ENCODE measurements around the gene CD58.
"Not testable (repeated sequence)": the region's sequence is repeated elsewhere in the genome, so short reads cannot be mapped to it uniquely, and the experiment has no call there.

The CD58 gene, protein sequence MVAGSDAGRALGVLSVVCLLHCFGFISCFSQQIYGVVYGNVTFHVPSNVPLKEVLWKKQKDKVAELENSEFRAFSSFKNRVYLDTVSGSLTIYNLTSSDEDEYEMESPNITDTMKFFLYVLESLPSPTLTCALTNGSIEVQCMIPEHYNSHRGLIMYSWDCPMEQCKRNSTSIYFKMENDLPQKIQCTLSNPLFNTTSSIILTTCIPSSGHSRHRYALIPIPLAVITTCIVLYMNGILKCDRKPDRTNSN

DNA sequence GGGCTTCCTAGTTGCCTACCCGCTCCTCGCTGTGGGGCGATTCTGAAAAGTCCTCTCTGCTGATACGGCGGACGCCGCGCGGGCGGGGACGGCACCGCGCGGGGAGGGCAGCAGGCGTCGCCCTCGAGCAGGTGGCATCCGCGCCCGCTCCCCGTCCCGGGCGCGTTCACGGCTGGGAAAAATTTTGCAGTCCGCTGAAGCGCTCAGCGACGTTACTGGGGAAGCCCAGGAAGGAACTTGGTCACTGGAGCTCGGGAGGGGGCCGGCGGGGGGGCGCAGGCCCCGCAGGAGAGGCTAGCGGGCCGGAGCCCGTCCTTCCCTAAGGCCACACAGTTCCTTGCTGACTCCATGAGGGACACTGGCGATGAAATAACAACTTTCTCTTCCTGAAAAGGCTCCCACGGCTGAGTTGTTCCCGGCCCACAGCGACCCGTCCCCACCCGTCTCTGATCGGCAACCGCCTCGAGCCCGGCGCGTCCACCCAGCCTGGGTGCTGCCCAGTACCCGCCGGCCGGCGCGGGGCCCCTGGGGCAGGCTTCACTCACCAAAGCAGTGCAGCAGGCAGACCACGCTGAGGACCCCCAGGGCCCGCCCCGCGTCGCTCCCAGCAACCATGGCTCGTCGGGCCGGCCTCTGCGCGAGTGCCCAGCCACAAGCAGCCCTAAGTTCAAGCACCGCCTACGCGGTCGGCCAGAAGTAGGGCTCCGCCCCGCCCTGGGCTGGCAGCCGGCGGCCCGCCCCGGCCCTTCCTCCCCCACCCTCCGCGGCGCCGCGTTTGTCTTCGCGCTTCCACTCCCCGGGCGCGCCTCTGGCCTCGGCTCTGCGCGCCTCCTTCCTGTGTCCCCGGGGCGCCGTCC lies at the start of gene CD58:
CD58 (minus strand) TSS at position 669 of the 857 bp plus-strand sequence; CDS start at position 615, 54 bp downstream.
- DNase-seq = peak; percentile 60 to 84

DNA sequence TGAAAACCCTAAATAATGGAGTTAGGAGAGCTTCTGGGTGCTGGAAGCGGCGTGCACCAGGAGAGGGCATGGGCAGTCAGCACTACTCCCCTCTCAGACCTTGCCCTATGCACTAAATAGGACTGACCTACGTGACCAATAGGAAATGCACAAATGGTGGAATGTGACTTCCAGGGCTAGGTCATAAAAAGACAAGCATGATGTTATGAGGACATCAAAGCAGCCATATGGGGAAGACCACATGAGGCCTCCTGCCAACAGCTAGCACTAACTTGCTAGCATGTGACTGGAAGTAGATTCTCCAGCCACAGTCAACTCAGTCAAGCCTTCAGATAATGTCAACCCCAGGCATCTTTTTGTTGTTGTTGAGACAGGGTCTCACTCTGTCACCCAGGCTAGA lies 49.6 kb upstream of the CD58 start:
- DNase-seq = not testable (repeated sequence)

DNA sequence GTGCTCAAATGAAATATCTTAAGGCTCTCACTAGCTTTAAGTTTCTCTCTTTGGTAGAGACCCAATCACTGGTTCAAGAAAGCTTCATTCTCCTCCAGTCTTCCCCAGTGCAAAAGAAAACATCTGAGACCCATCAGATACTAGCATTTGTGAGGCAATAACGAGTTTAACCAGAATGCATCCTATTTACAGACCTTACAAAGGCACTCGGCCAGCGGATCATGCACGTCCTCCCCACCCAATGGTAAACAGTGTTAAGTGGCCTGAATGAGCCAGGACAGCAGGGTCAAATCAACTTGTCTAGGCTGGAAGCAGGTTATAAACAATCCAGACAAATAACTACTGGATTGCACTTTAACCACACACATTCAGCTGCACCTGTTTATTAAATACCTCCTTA lies 48.3 kb upstream of the CD58 start:
- DNase-seq = not testable (repeated sequence)

DNA sequence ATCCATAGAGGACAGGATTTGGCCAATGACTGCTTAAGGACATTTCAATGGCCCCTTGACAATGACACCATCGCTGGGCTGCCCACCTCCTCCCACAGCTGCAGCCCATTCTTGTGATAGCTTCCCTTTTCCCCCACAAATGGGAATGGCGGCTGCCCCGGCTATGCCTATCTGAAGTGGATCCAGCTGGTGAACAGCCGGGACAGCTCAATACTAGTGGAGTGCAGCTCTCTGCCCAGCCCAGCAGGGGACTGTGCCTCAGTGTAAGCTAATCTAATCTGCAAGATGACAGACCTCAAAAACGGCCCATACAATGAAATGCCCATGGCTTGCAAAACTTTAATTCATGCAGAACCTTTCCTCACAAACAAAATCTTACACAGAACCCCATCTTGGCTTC lies 47.0 kb upstream of the CD58 start:
- DNase-seq = peak; percentile 63 to 83

DNA sequence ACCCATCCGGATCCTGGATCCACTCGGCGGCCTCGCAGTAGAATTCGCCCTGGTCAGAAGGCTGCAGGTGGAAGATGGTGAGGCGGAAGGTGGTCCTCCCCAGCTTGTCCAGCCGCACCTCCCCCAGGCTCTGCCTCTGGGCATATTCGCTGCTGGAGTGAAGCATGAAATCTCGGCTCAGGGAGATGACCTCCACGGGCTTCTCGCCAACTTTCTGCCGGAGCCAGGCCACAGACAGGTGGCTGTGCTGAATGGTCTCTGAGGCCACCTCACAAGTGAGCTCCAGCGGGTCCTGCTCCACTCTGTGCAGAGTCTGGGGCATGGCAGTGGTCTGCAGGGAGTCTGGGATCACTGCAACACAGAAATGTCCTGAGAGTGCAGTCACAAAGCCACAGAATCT lies 43.0 kb upstream of the CD58 start:
- DNase-seq = not testable (repeated sequence)

DNA sequence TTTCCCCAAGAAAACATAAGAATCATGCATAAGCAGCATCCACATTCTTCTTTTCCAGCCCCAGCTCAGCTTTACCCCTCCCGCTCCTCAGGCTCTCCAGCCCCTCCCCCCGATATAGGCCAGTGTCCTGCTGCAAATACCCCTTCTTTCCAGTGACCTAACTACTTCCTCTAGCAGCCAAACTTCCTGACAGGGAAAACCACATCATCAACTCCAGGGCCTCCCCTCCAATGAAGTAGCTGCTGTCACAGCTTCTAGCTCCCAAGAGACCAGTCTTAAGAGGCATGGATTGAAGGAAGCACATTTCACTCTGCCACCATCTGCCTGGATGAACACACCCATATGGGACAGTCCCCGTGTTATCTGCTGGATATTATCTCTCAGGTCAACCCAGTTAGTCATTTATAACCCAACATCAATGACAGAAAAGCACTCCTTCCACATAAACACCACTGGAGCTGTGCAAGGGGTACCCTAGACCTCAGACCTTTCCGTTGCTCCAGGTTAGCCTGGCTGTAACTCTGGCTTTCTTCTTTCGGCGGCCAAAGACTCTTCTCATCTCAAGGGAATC lies 39.1 kb upstream of the CD58 start:
- DNase-seq = peak; percentile 67 to 90

DNA sequence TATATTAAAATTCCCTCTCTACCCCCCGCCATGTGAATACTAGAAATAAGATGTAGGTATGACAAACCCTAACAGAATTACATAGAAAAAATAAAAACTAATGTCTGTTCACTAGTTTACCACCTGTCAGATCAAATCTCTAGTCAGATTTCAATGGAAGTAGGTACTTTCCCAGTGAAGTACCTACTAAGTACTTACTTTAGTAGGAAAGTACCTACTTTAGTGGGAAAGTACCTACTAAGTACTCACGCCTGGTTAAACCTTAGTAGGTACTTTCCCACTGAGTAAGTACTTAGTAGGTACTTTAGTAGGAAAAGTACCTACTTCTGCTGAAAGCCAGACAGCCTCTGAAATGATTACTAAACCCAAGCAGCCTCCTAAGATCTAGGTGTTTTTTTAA lies 38.0 kb upstream of the CD58 start:
- DNase-seq = not testable (repeated sequence)

DNA sequence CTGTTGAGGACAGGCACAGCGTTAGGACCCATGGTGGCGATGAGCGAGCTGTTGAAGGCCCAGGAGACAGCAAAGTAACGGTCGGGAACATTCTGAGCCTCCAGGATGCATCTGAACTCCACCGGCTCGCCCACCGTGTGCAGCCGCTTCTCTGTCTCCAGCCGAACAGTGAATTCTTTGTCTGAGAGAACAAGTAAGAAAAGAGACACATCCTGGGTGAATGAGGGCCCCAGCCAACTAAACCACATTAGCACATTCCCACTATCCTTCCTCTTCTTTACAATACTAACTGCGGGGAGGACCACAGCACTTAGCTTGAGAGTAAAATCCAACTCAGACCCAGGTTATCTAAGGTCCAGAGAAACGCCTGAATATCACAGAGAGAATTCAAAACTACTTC lies 37.3 kb upstream of the CD58 start:
- DNase-seq = not testable (repeated sequence)

DNA sequence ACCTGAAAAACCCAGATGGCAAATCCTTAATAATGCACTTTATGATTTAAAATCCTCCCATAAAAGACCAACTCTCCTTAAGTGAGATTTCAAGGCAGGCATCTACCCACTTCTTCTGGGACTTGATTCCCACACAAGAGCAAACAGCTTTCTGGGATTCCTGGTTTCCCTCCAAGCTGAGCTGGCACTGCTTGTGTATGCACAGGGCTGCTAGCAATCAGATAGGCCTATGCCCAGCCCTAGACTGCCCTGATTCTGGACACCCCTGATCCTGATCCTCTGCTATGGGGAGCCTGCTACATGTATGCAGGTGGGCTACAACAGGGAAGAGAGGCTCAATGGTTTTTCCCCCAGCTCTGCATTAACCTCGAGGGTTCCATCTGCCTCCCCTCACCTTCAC lies 36.6 kb upstream of the CD58 start:
- peak in 1 of 2 experiments; percentile 32 for DNase-seq

DNA sequence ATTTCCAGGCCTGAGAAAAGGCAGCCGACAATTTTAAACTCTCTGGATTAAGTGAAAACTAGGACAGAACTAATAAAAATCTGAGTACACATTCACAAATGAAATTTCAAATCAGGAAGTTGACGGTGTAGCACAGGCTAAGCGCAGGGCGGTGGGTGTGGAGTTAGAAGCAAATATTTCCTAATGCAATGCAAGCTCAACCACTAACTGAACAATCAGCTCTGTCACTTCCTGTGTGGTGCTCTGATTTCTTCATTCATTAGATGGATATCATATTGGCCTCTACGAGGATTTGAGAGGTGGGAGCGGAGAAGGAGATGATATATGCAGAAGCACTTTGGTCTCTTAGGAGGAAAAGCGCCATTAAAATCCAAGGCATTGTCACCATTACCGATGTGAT lies 35.2 kb upstream of the CD58 start:
- DNase-seq = not testable (repeated sequence)

DNA sequence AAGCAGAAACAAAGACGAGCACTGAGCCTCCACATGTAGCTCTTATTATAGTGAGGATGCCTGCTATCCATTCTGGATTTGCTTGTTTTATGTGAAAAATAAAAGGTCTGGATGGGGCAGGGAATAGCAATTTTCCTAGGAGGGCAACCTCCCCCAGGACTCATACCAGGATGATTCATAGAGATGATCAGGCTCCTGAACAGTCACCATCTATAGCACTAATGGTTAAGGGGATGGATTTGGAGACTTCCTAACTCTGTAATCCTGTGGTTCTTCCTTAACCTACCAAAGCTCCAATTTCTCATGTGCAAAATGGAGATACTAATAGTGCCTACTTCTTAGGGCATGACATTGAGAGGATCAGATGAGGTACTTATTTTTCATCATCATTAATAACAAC lies 34.5 kb upstream of the CD58 start:
- no peak for DNase-seq

DNA sequence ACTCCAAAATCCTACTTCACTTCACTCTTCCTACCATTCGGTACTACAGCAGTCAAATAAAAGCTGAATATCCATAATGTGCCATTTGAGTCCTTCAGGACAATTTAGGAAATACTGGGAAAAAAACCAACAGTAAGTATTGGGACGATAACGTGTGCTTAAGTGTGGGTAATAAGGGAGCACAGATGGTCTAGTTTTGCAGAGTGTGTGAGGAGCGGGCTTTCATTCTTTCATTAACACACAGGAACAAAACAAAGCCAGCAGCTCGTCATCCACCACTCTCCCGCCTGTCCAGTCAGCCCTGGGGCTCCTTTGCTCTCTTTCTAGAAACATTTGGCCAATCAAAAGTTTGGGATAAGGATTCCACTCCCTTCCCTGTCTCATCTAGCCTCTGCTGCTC lies 33.6 kb upstream of the CD58 start:
- peak in 1 of 2 experiments; percentile 79 for DNase-seq

DNA sequence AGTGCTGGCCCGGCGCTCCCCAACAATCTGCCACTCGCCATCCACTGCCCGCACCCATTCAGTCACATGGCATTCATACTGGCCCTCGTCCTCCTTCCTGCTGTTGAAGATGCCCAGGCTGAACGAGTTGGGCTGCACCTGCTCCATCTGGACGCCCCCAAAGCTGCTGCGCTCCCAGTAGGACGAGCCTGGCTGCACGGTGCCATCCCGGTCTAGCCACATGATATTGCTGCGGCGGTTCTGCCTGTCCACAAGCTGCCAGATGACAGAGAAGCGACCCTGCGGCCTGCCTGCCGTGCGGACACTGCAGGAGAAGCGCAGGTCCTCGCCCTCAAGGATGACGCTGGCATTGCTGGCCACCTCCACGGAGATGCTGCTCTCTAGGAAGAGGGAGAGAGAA lies 32.8 kb upstream of the CD58 start:
- peak in 1 of 2 experiments; percentile 22 for DNase-seq

DNA sequence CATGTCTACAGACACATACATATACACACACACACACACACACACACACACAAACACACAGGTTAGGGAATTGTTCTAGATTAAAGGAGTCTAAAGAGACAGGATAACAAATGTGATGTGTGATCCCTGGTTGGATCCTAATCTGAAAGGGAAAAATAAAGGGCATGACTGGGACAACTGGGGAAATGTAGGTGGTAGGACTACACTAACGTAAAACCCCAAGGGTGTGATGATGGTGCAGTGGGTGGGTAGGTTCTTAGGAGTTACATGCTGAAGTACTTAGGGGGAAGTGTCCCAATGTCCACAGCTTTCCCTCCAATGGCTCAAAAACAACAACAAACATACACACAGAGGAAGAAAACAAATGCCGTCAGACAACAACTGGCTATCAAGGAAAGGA lies 28.5 kb upstream of the CD58 start:
- DNase-seq = not testable (repeated sequence)

DNA sequence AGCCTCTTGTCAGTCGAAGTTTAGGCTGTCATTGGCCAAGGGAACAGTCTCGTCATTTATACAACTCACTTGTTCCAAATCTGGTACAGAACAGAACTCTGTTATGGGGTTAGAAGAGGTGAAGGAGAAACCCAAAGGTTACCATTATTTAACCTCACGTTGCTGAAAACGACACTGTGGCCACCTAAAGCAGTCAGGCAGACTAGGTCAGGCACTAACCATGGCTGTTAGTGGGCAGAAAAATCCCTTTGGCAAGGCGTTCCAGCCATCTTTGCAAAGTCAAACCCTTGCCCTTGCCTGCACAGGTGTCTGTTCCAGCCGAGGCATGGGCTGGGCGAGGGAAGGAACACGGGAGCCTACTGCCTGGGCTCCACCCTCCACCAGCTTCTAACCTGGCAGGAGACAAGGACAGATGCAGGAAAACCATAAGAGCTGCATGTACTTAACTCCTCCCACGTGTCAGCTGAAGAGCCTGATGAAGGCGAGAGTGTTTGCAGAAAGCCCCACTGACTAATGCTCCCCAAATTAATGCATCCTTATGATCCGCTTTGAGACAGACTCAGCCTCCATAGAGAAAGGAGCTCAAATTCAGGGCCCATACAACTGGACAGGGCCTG lies 27.7 kb upstream of the CD58 start:
- DNase-seq = peak in 1 of 2 experiments; percentile 24

DNA sequence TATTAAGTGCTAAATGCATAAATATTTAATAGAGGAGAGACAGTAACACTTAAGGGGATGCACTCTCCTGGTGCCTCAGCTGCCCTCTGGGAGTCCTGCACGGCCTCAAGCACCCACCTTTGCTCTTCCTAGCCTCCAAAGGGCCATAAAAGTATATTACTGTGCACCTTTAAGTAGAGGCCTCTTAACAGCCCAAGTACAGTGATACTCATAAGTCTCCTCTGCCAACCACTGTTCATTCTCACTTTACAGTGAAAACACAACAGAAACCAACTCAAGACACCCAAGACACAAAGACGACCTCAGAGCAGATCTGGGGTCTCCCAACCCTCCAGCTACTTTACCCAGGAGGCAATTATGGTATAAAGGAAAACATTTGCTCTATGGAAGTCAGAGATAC lies 26.6 kb upstream of the CD58 start:
- DNase-seq = not testable (repeated sequence)

DNA sequence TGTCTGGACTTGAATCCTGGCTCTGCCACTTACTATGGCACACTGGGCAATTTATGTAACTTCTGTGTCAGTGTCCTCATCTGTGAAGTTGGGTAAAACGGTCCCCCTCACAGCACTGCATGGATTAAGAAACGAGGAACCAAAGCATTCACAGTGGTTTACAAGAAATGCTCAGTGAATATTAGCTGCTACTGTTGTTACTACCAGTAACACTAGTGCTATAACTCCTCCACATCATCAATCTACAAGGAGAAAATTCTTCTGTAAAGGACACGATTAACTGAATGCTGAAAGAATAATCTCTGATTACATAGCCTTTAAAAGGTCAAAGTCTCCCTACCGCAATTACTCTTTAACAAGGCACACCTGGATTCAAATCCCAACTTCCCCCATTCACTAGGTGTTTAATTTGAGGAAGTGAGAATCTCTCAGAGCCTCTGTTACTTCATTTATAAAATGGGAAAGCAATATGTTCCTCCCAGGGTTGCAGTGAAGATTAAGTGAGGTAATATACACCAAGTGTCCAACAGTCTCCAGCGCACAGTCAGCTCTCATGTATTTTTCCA lies 26.0 kb upstream of the CD58 start:
- DNase-seq = not testable (repeated sequence)

DNA sequence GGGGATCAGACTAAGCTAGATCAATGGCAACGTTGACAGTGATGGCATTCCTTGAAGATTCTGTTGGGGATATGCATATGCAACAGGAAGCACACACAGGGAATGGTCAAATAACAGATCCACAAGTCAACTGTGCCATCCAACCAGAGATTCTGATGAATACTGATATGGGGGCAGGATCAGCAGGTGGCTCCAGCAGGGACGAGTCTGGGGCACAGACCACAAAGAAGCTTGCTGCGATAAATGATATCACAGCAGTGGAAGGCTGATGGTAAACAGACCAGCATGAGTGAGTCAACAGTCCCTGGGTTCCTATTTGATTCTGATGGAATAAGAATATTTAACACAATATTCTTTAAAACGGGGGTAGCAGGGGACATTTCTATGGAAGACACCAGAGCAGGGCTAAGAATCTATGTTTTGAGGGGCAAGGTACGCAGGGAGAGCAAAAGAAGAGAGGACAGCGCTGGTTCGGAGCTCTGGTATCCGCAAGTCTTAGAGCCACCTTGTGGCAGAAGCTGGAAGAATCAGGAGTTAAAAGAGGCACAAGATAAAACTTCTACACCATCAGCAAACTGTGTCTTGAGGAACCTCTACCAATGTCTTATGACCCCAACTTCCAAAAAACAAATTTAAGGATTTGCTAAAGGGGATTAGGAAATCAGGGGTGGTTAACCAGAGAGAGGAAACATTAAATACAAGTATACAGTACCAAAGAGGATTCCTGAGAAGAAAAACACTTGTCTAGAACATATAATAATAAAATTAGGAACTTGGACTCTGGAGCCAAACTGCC lies 25.3 kb upstream of the CD58 start:
- DNase-seq = not testable (repeated sequence)

DNA sequence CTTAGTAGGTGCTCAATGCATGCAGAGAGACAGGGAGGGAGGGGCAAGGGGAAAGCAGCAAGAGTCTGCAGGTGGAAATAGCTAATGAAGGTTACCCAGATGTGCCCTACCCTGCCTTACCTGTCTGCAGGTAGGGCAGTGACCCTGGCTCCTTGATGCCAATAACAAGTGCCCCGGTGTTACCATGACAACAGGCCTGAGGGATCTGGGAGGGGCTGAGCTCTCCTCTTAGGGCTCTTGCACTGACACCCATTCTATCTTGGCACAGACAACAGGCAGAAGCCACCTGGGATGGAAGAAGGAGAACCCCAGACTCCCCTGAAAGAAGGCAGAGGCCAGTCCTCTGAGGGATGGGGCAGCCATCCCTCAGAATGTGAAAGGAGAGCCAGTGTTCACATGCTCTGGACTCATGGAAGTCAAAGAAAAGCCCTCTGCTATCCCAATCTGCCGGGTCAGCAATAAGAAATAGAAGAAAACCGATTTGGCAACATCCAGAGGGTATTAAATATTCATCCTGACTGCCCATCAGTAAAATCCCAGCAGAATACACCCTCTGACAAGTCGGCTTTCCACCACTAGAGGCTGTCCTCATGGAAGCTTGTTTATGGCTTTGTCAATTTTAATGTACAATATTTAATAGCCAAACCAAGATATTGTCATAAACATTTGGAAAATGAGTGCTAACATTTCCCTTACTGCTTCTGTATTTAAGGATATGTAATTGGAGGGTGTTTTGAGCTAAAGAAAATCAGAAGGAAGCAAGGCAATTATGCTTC lies 24.4 kb upstream of the CD58 start:
- peak in 1 of 2 experiments; percentile 3 for DNase-seq

DNA sequence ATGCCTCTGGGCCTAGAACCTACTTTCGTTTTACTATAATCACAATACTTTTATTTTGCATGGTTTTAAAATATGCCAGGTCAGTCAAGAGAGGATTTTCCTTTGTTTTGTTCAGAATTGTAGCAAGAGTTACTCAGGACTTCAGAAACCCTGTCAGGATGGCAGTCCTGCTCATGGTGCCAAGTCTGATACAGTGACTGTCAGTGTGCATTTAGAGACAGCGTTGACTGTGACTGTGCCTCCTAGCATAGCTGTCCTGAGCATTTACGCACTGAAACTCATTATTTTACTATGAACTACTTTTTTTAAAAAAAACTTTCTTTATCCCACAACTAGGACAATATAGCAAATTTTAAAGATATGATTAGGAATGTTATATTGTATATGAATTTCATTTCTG lies 23.2 kb upstream of the CD58 start:
- DNase-seq = not testable (repeated sequence)

DNA sequence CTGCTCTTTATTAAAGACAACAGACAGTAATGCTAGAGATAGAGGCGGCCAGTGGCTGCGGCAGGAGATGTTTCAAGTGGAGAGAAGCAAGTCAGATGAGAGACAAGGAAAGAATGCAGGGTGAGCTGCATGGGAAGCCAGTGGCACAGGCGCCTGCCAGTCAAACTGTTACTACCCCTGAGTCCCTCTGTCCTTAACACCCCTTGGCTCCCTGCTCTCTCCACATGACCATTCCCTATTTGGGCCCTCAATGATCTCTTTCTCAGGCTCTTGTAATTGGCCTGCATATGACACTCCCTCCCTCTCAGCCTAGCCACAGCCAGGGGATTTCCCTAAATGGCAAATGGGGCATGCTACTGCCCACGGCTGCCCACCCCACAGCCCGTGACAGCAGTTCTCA lies 22.6 kb upstream of the CD58 start:
- not testable (repeated sequence) for DNase-seq
